Mucosa of descending colon (tissue), 3 donors: ENCODE data around the gene PEPD. TPM values are rescaled to one million over a fixed set of nuclear protein-coding genes. Genes with fewer than 3 reads are reported as not detected.
A peak's percentile ranks its signal among the peaks of the same experiment; 100 is the strongest.

Experiments
- ATAC-seq: fragments of 200-7000 bp; cut with Tn5 transposase; one replicate; pipeline ENCODE4 v1.9.1; 2020; ENCODE audit warnings: mild to moderate bottlenecking, moderate library complexity
- DNase-seq, 3 donors: peaks; one replicate each; pipeline ENCODE4 v3.0.0-alpha.2; 2020
- H3K36me3 ChIP-seq: fragments of 200-600 bp; one replicate; pipeline ENCODE4 v1.8.0; 2021; ENCODE audit warnings: low read depth, mild to moderate bottlenecking
- H3K4me1 ChIP-seq: fragments of 200-600 bp; one replicate; pipeline ENCODE4 v1.8.0; 2021; ENCODE audit warnings: low read depth, mild to moderate bottlenecking
- H3K4me3 ChIP-seq: fragments of 200-600 bp; one replicate; pipeline ENCODE4 v1.8.0; 2021; ENCODE audit warnings: mild to moderate bottlenecking
- H3K9me3 ChIP-seq: fragments of 200-600 bp; one replicate; pipeline ENCODE4 v1.8.0; 2021; ENCODE audit warnings: mild to moderate bottlenecking
- intact Hi-C, 2 donors: fragments of 100-400 bp; cut with DNase I in 1 of 2; cut with micrococcal nuclease in 1 of 2; formaldehyde crosslinking; loops; one replicate each; pipeline versions ENCODE4 v1.11.0 to v1.11.1; 2022; cut with DNase I, micrococcal nuclease
- total RNA-seq, 3 donors: library from RNA; stranded (reverse); fragmentation: NEBNext Ultra II Directional in 2 of 3; extraction: Animal tissue kit (Norgen Biotek cat#: 25700) in 2 of 3; gene quantifications; one replicate each; pipeline versions ENCODE4 v1.2.1 to v1.2.4, GENCODE V29; 2021 to 2023
- TF ChIP-seq, protein P1 (sequence below): fragments of 200-600 bp; IDR thresholded peaks from one replicate; pipeline ENCODE4 v1.8.0; 2022; ENCODE audit warnings: antibody characterized with exemption, mild to moderate bottlenecking
- donor health status: DM: no; HTN: no; CAD: no; lungs with moderate emphysema.
- donor health status: DM: no; HTN: no; CAD: no.
- donor health status: DM: no; HTN: yes; CAD: no.

The PEPD gene
- total RNA-seq, 3 donors from 2014 or later, result 40.4 to 91.5 (median 79.1) TPM

DNA sequence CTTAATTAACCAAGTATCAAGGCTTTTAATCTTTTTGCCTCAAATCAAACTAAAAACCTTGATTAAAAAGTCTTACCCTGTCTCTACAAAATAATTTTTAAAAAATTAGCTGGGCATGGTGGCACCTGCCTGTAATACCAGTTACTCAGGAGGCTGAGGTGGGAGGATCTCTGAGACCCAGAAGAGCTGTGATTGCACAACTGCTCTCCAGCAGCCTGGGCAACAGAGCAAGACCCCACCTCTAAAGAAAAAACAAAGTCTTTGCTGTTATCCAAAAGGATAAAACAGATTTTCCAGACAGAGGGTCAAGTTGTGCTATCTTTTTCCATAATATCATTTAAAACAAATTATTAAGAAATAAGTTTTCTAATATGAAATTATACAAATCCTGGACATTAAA is 174.9 kb downstream of the PEPD start:
- H3K9me3 ChIP-seq, result no peaks in the 10 kb centered on the region
- intact Hi-C loops, result no loop called here
- TF ChIP-seq, protein P1, sequence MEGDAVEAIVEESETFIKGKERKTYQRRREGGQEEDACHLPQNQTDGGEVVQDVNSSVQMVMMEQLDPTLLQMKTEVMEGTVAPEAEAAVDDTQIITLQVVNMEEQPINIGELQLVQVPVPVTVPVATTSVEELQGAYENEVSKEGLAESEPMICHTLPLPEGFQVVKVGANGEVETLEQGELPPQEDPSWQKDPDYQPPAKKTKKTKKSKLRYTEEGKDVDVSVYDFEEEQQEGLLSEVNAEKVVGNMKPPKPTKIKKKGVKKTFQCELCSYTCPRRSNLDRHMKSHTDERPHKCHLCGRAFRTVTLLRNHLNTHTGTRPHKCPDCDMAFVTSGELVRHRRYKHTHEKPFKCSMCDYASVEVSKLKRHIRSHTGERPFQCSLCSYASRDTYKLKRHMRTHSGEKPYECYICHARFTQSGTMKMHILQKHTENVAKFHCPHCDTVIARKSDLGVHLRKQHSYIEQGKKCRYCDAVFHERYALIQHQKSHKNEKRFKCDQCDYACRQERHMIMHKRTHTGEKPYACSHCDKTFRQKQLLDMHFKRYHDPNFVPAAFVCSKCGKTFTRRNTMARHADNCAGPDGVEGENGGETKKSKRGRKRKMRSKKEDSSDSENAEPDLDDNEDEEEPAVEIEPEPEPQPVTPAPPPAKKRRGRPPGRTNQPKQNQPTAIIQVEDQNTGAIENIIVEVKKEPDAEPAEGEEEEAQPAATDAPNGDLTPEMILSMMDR, result no peak

DNA sequence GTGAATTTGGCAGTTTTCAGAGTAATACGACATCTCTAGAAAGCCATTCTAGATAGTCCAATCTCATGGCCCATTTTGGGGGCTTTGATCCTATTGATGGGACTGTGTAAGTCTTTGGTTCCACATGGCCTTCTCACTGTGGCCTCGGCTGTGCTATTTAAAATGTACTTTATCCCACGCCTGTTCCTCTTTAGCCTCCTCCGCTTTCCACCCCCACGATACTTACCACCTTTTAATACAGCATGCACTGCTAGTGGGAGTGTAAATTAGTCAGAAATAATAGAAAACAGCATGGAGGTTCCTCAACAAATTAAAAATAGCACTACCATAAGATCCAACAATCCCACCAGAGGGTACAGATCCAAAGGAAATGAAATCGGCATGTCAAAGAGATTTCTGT is 176.4 kb downstream of the PEPD start:
- DNase-seq, result no peak
- H3K4me1 ChIP-seq, result no peaks in the 10 kb centered on the region
- no peaks in the 10 kb centered on the region for H3K36me3 ChIP-seq
- intact Hi-C loops, result no loop called here
- no peak overlapping the region for H3K4me3 ChIP-seq
- ATAC-seq, result no peak
- TF ChIP-seq, protein P1, result no peak
- no peaks in the 10 kb centered on the region for H3K9me3 ChIP-seq

More for the DNA sequence above, 174.9 kb downstream of the PEPD start:
- DNase-seq (no peak), ATAC-seq (no peak)
- no peaks in the 10 kb centered on the region for H3K4me1 ChIP-seq
- H3K36me3 ChIP-seq, result no peaks in the 10 kb centered on the region
- no peak overlapping the region for H3K4me3 ChIP-seq

DNA sequence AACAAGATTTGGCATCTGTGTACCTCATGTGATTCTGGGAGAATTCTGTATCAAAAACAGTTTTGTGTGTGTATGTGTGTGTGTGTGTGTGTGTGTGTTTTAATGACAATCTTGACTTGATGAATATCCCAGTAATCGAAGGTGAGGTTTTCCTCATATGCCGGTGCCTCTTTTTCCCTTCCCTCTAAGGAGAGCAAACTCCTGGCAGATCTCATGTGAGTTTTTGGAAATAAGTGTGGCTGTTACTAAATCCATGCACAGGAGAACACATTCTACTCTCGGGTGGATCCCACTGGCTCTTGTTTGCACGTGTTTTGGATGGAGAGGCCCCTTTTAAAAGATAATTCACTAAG is 177.0 kb downstream of the PEPD start:
- no peaks in the 10 kb centered on the region for H3K36me3 ChIP-seq
- no peaks in the 10 kb centered on the region for H3K9me3 ChIP-seq
- TF ChIP-seq, protein P1, result no peak
- no peak for ATAC-seq
- no peak overlapping the region for H3K4me3 ChIP-seq
- H3K4me1 ChIP-seq, result no peaks in the 10 kb centered on the region
- intact Hi-C loops, result no loop called here
- no peak for DNase-seq

DNA sequence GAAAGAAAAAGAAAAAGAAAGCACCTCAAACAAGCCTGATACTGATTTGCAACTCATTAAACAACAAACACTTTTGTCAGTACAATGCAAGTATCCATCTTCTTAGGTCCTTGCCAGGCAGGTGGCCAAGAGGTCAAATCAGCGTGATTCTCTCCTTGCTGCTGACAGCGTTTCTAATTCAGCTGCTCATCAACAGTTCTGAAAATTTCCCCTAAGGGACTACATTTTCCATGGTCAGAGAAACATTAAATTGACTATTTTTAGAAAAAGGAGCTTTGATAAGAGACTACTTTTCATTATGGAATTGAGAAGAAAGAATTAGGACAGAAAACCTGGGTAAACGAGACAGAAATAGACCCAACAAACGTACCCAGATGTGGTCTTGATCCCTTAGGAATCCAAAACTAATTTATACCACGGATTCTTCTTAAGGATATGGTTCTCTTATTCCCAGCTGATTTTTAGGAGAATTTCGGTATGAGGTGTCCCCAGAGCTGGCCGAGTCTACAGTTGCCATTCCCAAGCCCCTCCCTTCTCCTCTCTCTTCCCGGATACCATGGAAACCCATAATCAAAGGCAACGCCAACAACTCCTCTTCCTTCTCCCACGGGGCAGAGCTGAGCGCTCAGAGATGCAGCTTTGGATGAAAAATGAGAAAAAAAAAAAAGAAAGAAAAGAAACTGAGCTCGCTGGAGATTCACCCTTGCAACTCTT is 177.6 kb downstream of the PEPD start:
- DNase-seq (no peak), ATAC-seq (peak; percentile 68)
- Histone ChIP-seq H3K4me3 (no peak overlapping the region), H3K4me1 (no peaks in the 10 kb centered on the region), H3K9me3 (no peaks in the 10 kb centered on the region), H3K36me3 (no peaks in the 10 kb centered on the region)
- TF ChIP-seq, protein P1, result no peak
- intact Hi-C loops, result no loop called here

DNA sequence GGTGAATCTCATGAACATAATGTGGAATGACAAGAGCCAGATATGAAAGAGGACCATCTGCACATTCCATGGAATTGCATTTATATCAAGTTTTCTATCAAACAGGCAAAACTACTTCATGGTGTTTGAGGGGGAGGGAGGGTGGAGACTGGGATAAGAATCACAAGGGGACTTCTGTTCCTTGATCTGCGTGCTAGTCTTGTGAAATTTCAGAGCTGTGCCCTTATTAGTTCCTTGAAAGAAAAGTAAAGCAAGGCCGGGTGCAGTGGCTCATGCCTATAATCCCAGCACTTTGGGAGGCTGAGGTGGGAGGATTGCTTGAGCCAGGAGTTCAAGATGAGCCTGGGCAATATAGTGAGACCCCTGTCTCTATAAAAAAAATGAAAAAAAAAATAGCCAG is 178.3 kb downstream of the PEPD start:
- ATAC-seq, result no peak
- intact Hi-C loops, result no loop called here
- H3K4me3 ChIP-seq, result no peak overlapping the region
- no peaks in the 10 kb centered on the region for H3K36me3 ChIP-seq
- TF ChIP-seq, protein P1, result no peak
- H3K9me3 ChIP-seq, result no peaks in the 10 kb centered on the region
- H3K4me1 ChIP-seq, result no peaks in the 10 kb centered on the region
- DNase-seq, result no peak

DNA sequence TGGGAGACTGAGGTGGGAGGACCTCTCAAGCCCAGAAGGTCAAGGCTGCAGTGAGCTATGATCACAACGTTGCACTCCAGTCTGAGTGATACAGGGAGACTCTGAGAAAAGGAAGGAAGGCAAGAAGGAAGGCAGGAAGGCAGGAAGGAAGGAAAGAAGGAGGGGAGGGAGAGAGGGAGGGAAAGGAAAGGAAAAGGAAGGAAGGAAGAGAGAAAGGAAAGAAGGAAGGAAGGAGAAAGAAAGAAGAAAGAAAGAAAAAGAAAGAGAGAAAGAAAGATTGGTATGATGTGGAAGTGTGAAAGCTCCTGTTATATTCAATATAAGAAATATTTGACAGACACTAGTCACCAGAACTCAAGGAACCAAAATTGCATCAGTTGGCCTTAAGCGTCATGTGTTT is 180.6 kb downstream of the PEPD start:
- no peak for DNase-seq
- no peak overlapping the region for H3K4me3 ChIP-seq

More for the DNA sequence above, 180.6 kb downstream of the PEPD start:
- Histone ChIP-seq H3K4me1 (no peaks in the 10 kb centered on the region), H3K9me3 (no peaks in the 10 kb centered on the region), H3K36me3 (no peaks in the 10 kb centered on the region)
- ATAC-seq, result no peak
- intact Hi-C loops, result no loop called here
- TF ChIP-seq, protein P1, result no peak
